GM21576 (cell line): ENCODE results near the gene ARHGAP45.

ENCODE experiments used
- ATAC-seq: cut with Tn5 transposase; IDR thresholded peaks from one replicate; pipeline ENCODE4 v1.9.1; 2021; ENCODE audit warnings: mild to moderate bottlenecking, moderate library complexity; ENCODE audit not compliant: unreplicated experiment

ARHGAP45 gene

DNA sequence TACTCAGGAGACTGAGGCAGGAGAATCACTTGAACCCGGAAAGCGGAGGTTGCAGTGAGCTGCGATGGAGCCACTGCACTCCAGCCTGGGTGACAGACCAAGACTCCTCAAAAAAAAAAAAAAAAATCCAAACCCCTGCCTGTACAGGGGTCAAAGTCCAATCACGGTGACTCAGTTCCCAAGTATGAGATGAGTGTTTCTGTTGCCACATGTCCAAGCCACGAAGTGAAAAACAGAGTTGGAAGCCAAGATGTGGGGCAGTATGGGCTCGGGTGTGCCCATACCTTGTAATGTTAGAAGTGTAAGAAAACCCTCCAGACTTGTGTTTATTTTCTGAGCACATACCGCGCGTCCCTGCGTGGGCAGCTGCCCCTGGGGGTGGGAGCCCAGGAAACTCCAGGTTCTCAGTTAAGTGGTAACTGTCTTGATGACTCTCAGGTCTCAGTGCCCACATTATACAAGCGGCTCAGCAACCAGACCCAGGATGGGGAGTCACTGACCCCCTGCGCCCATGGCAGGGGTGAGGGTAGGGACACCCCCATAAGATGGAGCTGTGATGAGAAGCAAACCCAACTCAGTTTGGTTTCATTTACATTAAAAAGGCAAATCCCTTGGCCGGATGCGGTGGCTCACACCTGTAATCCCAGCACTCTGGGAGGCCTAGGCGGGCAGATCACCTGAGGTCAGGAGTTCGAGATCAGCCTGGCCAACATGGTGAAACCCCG, 35.6 kb downstream of the ARHGAP45 start:
- no peak for ATAC-seq

DNA sequence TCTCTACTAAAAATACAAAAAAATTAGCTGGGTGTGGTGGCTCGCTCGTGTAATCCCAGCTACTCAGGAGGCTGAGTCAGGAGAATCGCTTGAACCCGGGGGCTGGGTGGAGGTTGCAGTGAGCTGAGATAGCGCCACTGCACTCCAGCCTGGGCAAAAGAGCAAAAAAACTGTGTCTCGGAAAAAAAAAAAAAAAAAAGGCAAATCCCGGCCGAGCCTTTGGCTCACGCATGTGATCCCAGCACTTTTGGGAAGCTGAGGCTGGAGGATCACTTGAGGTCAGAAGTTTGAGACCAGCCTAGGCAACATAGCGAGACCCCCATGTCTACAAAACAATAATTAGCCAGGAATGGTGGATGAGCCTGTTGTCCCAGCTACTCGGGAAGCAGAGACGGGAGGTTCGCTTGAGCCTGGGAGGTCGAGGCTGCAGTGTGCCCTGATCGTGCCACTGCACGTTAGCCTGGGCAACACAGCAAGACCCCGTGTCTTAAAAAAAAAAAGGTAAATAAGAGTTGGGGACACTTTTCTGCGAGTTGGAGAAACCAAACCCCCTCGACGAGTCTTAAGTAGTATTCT, 36.3 kb downstream of the ARHGAP45 start:
- ATAC-seq, result no peak

DNA sequence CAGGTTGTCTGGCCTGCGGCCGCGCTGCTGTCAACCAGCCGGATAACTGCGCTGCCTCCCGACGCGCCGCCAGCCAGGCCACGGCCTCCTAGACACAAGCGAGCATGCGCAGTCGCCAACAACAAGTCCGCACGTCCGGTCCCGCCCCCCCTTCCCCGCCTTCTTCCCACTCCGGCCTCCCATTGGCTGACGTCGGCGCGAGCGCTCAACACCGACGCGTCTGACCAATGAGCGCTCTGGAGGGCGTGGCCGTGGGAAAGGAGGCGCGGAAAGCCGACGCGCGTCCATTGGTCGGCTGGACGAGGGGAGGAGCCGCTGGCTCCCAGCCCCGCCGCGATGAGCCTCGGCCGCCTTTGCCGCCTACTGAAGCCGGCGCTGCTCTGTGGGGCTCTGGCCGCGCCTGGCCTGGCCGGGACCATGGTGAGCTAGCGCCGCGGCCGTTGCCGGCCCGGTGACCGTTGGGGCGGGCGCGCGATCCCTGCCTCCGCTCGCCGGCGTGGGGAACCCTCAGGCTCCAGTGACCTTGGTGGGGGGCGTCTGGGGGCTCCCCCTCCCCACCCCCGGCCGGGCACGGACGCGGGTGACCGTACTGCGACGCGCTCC, 36.8 kb downstream of the ARHGAP45 start, which contains the start of gene GPX4:
Gene GPX4, plus strand, starts transcription at position 287 of the 603 bp plus-strand sequence. Its CDS starts 50 bp downstream, at position 337.
- ATAC-seq, result peak; percentile 65

DNA sequence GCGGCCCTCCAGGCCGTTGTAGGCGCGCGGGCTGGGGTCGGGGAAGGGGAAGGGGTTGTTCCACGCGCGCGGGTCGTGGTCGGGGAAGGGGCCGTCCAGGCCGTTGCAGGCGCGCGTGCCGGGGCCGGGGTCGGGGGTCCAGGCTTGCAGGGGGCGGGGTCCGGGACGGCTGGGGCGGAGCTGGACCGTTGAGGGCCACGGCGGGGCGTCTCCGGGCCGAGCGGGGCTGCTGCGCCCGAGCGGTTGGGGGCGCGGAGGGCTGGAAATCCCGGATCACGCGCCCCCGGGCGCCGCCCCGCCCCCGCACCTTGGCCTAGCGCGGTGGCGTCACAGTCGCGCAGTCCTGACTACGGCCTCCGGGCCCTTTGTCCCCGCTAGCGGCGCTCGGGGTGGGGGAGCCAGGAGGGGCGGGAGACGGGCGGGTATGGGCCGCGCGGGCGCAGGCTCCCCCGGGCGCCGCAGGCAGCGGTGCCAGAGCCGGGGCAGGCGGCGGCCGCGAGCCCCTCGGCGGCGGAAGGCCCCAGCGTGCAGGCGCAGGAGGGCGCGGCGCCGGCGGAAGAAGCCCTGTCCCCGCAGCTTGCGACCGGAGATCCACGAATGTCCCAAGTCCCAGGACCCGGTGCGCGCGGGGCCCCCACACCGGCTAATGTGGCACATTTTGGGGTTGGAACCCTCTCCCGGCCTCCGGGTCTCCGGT, 37.5 kb downstream of the ARHGAP45 start:
- peak; percentile 23 for ATAC-seq

DNA sequence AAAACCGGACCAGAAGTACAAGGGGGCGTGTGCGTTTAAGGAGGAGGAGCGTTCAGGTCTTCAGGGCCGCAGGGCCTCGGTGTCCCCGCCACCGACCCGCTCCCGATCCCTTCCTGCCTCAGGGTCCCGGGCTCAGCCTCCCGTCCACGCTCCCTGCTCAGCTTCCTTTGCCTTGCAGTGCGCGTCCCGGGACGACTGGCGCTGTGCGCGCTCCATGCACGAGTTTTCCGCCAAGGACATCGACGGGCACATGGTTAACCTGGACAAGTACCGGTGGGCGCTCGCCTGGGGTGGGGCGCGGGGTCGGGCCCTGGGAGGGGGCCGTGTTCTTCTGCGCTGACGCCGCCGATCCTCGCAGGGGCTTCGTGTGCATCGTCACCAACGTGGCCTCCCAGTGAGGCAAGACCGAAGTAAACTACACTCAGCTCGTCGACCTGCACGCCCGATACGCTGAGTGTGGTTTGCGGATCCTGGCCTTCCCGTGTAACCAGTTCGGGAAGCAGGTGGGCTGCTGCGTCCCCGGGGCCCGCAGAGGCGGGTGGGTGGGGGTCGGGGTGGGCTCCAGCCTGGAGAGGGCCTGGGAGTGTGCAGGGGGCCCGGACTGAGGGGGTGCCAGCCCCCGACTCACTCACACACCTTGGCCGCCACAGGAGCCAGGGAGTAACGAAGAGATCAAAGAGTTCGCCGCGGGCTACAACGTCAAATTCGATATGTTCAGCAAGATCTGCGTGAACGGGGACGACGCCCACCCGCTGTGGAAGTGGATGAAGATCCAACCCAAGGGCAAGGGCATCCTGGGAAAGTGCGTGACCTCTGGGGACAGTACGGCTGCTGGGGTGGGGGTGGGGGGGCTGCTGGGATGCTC, 38.3 kb downstream of the ARHGAP45 start:
- no peak for ATAC-seq

DNA sequence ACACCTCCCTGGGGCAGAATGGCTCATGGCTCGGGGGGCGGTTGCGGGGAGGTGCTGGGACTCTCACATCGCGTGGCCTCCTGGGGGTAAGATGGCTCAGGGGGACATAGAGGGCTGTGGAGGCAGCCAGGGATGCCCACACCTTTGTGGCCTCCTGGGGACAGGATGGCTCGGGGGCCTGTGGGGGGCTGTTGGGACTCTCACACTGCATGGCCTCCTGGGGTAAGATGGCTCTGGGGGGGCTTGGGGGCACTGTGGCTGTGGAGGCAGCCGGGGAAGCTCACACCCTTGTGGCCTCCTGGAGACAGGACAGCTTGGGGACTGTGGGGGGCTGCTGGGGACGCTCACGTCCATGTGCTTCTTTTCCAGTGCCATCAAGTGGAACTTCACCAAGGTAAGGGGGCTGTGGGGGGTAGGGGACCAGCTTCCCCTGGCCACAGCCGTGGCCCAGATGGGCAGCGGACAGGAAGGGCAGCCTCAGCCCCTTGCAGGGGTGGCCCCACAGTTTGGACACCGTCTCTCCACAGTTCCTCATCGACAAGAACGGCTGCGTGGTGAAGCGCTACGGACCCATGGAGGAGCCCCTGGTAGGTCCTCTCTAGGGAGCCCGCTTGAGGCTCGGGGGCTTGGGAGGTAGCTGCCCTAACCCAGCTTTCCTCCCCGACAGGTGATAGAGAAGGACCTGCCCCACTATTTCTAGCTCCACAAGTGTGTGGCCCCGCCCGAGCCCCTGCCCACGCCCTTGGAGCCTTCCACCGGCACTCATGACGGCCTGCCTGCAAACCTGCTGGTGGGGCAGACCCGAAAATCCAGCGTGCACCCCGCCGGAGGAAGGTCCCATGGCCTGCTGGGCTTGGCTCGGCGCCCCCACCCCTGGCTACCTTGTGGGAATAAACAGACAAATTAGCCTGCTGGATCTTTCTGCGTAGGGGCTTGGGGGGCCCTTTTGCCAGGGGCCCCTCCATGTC, 39.2 kb downstream of the ARHGAP45 start:
- ATAC-seq, result no peak

DNA sequence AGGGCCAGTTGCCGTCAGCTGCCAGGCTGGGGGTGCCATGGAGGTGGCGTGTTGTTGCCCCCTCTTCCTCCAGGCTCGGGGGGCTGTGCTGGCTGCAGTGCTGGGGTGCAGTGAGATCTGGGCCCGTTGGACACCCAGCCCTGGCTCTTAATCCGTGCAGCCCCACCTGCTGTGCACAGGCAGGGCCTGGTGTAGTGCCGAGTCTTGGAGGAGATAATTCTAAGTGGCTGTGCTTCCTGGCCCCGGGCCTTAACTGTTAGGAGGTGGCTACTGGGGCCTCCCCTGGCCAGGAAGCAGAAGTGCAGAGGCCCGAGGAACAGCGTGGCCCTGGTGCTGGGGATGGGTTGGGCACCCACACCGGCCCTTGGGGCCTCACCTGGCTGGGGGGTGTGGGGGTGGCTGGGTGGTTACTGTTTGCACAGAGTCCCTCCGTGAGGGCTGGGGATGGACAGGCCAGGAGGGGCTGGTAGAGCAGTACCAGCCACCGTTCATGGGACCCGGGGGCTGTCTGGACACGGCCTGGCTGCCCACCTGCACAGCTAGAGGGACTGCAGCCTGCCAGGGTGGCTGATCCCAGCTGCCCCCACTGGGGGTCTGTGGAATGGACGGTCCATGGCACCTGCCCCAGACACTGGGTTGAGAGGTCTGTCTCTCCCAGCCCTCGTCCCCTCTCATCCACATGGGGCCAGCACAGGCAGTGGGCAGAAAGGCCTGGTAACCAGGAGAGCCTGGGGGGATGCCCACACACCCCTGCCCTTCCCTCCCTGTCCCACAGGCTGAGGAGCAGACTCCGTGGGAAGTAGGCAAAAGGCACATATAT, 40.1 kb downstream of the ARHGAP45 start:
- ATAC-seq, result no peak

DNA sequence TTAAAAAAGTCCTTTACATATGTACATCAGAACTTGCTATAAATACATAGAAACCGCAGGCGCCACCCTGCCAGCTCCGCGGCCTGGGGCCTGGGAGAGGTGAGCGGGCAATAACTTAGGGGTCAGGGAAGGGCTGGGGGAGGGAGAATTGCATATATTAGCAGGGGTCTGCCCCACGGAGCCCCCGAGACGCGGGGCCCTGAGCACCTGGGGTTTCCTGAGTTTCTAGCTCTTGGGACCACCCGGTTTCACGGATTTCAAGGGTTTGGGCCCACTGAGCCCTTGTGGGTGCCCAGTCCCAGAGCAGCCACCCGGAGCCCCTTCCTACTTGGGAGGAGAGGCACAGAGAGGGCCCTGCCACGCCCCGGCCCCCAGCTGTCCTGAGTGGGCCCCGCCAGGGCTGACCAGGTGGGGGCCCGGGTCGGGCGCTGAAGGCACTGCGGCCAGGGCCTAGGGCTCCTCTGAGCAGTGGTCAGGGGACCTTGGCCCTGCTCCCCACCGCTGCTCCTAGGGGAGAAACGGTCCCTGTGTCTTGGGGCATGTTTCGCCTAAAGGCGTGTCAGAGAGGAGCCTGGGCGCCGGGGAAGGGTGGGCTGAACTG, 40.8 kb downstream of the ARHGAP45 start:
- ATAC-seq, result no peak

DNA sequence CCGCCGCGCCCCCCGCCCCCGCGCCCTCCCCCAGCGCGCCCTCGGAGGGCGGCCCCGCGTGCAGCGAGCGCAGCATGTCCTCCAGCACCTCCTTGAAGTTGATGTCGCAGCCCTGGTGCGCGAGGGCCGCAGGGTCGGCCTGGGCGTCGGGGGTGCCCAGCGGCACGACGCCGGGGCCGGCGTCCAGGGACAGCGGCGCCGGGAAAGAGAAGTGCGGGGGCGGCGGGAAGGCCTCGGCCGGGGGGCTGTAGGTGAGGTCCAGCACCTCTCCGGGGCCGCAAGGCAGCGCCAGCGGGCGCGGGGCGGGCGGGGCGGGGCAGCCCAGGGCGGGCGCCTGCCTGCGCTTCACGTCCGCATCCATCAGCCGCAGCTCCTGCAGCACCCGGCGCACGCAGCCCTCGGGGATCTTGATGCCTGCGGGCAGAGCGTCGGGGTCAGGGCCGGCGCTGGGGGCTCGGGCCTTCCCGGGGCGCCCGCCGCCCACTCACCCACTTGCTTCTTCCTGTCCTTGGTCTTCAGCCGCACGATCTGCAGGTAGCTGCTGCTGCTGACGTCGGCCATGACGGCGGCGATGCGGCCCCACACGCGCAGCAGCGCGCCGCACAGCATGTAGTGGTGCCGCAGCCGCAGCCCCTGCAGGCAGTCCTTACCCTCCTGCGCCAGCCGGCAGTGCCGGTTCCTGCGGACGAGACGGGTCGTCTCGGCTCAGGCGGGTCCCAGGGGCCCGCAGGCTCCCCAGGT, 41.5 kb downstream of the ARHGAP45 start:
- ATAC-seq, result no peak

DNA sequence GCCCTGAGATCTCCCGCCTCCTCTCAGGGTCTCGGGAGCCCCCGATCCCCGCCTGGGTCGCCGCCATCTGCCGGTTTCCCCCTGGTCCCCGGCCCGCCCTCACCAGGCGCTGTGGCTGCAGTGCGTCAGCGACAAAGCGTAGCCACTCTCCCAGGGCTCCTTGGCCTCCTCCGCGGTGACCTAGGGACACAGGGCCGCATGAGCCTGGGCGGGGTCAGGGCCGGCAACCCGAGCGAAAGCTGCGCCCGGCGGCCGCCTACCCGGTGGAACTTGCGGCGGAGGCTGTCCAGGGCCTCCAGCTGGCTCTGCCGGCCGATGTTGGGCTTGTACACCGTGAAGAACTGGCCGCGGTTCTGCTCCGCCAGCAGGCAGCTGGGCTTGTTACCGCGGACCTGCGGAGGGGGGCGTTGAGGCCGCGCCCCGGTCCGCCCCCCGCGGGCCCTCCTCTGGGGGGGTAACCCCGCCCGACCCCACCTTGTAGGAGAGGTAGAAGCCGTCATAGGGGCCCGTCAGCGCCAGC, 42.1 kb downstream of the ARHGAP45 start:
- ATAC-seq, result no peak

DNA sequence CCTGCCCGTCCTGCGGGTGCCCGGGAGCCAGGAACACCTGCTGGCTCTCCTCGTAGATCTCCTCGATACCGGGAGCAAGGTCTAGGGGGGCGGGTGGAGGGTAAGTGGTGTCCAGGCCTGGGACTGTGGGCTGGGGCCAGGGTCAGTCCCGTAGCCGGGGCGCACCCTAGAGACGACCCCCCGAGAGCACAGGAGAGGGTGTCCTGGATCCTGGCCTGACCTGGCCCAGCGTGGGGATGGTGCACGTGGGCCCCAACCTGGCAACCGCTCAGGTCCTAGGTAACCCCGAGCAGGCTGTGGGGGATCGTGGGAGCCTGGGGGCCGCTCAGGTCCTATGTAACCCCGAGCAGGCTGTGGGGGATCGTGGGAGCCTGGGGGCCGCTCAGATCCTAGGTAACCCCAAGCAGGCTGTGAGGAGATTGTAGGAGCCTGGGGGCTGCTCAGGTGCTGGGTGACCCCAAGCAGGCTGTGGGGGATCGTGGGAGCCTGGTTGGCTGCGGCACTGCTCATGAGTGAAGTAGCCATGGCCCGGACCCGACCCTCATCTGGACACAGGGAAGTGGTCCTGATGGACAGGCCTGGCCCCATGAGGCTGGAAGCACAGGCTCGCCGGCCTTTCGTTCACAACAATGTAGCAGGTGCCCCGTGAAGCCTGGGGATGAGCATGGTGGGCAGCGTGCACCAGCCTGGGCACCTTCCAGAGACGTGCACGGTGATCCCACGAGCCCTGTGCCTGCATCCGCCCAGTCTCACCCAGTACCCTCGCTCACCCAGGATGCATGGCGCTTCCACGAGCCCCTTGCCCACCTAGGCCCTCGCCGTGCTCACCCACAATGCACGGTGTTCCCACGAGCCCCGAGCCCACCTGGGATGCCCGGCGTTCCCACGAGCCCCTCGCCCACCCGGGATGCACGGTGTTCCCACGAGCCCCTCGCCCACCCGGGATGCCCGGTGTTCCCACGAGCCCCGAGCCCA, 43.0 kb downstream of the ARHGAP45 start:
- ATAC-seq, result no peak

DNA sequence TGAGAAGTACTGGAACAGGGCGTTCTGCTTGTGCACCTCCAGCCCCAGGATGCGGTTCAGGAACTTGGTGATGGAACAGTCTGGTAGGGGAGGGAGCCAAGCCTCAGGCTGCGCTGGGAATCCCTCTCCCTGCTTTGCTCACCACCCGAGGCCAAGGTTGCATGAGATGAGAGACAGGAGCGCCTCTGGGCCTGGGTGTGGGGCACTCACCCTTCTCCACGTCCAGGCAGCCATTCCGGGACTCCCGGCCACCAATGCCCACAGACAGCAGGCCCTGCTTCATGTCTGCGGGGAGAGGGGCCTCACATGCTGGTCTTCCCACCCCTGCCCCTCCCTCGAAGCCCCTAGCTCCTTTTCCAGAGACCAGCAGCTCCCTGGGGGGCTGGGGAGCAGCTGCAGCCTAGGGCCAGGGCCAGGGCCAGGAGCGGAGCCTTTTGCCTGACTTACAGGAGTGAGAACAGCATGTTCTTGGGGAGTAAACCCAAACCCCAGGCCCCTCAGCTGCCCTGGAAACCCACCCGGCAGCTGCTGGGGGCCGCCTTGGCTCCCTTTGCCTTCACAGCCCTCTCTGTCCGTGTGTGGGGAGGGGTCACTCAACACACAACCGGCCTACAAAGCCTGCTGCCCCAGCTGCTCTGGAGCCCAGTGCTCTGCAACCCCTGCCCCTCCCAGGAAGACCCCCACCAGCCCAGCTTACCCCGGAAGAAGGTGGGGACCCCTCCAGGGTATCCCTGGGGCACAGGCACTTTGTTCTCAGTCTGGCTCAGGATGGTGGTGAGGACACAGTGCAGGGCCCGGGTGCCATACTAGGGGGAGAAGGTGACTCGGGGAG, 44.1 kb downstream of the ARHGAP45 start:
- ATAC-seq, result no peak

DNA sequence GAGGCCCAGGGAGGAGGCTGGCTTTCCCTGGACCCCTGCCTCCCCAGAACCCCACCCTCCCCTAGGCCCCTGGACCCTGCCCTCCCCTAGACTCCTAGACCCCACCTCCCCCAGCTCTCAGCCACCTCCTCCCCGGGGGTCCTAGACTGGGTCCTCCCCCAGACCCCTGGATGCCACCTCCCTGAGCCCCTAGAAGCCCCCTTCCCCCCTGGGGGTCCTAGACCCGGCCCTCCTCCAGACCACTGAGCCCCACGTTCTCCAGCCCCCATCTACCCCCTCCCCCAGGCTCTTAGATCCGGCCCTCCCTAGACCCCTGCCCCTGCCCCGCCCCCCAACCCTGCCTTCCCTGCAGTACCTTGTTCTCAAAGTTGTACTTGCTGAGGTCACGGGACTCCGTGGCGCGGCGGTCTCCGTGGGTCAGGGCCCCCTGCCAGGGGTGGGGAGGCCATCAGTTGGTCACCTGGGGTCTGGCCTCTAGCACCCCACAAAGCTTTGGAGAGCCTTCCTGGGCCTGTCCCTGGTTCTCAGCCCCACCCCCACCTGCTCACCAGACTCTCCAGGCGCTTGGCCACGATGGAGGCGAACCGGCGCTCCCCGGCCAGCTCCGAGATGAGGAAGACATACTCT, 44.8 kb downstream of the ARHGAP45 start:
- no peak for ATAC-seq

DNA sequence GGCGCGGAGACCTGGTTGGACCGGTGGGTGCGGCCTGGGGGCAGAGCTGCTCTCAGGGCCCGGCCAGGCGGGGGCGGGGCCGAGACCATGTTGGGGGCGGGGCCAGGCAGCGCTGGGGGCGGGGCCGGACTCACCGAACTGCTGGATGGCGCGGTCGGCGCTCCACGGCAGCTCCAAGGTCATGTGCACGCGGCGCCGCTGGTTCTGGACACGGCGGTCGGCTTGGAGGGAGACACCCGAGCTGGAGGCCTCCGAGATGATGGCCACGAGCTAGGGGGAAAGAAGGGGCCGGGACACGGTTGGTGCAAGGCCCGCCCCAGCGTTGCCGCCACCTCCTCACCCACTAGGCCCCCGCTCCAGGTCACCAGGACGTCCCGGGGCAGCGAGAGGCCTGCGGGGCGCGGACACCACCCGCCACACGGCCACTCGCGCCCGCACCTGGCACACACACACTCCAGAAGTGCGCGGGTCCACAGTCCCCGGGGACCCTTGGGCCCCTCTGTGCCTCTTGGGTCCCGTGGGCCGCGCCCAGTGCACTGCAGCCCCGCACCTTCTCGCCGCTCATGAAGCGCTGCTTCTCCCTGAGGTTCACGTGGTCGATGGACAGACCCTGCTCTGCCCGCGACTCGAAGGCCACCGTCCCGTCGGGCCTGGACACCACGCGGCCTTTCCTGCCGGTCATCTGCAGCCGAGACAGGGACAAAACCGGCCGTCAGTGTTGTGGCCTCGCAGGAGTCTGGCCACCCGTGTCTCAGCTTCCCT, 45.5 kb downstream of the ARHGAP45 start:
- no peak for ATAC-seq
